ENCODE measurements around the gene CLDN14.
A peak's percentile ranks its signal among the peaks of the same experiment; 100 is the strongest.

The CLDN14 gene

GRCh38 chr21:36433059-36433709 lies 46.7 kb downstream of the CLDN14 start:
- in situ Hi-C loops (cut with HindIII; ENCODE audit: low sequenced_read_pairs): no loop called here
- H3K4me3 ChIP-seq (ENCODE audit: low read depth, low read length): no peak overlapping the region
- no peak for TF ChIP-seq CTCF (IDR thresholded peaks at IDR 0.05; ENCODE audit: low read depth, low read length)
- DNase-seq (ENCODE audit: low read depth, low spot score): no peak

GRCh38 chr21:36431252-36431651 lies 48.7 kb downstream of the CLDN14 start:
- in situ Hi-C loops (cut with HindIII; ENCODE audit: low sequenced_read_pairs): no loop called here
- no peak for DNase-seq (ENCODE audit: low read depth, low spot score)
- H3K4me3 ChIP-seq (ENCODE audit: low read depth, low read length): no peak overlapping the region
- no peak for TF ChIP-seq CTCF (IDR thresholded peaks at IDR 0.05; ENCODE audit: low read depth, low read length)

DNA sequence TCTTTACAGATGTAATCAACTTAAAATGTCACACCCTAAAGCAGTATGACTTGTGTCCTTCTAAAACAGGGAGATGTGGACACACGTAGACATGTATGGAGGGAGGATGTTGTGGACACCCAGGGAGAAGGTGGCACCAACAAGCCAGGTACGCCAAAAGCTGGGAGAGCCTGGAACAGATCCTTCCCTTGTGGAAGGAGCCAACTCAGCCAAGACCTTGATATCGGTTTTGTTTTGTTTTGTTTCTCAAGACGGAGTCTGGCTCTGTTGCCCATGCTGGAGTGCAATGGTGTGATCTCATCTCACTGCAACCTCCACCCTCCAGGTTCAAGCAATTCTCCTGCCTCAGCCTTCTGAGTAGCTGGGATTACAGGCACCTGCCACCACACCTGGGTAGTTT lies 49.1 kb downstream of the CLDN14 start:
- in situ Hi-C loops (cut with HindIII; ENCODE audit: low sequenced_read_pairs): no loop called here
- peak overlapping the region; percentile 32 for H3K4me3 ChIP-seq (ENCODE audit: low read depth, low read length)
- TF ChIP-seq CTCF (IDR thresholded peaks at IDR 0.05; ENCODE audit: low read depth, low read length): no peak
- peak; percentile 31 for DNase-seq (ENCODE audit: low read depth, low spot score)

DNA sequence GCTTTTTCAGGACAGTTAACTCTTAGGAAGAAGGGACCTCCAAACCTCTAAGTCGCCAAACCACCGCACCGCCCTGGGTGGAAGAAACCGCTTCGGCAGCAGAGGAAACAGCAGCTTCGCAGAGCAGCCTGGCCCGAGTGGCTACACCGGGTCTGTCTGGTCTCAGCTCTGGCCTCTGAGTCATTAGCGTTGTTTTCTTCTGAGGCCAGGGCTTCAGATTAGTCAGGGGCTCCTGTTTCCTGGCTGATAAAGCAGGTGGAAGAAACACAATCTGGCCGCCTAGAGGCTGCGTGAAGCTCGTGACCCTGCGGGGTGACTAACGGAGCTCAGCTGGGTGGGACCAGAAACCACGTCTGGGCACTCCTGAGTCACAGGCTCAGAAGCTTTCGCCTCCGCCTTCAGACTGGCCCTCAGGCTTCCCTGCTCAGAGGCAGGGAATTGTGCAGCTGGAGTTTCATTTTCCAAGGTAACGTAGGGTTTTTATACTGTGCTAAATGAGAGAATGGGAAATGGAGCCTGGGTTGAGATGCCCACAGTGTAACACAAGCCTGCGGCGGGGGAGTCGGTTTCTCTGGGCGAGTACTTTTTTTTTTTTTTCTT lies 49.9 kb downstream of the CLDN14 start:
- TF ChIP-seq CTCF (IDR thresholded peaks at IDR 0.05; ENCODE audit: low read depth, low read length): no peak

DNA sequence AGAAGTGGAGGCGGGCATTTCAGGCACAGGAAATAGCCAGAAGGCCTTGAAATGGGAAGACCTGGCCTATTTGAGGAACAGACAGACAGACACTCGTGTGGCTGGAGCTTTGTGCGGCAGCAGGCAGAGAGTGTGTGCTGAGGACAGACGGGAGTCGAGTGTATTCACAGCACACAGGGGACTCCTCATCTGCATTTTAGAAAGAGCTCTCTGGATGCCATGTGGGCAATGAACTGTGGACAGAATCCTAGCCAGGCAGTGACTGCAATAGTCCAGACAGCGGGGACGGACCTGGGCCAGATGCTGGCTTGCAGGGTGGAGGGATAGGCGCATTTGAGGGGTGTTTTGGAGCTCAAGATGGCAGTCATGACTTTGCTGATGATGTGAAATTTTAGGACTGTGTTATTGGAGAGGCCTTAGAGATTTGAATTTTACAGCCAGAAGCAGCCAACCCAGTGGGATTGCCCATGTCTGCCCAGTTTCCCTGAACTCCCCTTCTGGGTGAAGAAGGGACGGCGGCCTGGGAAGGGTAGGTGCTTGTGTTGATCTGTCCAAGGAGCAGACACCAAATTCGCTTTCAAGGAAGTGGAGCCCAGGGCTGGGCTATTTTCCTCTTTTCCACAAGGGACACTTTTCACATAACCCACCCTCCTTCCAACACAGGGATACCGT lies 51.0 kb downstream of the CLDN14 start:
- no peak for TF ChIP-seq CTCF (IDR thresholded peaks at IDR 0.05; ENCODE audit: low read depth, low read length)
- in situ Hi-C loops (cut with HindIII; ENCODE audit: low sequenced_read_pairs): no loop called here
- no peak overlapping the region for H3K4me3 ChIP-seq (ENCODE audit: low read depth, low read length)
- DNase-seq (ENCODE audit: low read depth, low spot score): no peak

More for the DNA sequence above, 49.9 kb downstream of the CLDN14 start:
- DNase-seq (ENCODE audit: low read depth, low spot score): peak; percentile 99
- in situ Hi-C loops (cut with HindIII; ENCODE audit: low sequenced_read_pairs): no loop called here
- H3K4me3 ChIP-seq (ENCODE audit: low read depth, low read length): peak overlapping the region; percentile 36

DNA sequence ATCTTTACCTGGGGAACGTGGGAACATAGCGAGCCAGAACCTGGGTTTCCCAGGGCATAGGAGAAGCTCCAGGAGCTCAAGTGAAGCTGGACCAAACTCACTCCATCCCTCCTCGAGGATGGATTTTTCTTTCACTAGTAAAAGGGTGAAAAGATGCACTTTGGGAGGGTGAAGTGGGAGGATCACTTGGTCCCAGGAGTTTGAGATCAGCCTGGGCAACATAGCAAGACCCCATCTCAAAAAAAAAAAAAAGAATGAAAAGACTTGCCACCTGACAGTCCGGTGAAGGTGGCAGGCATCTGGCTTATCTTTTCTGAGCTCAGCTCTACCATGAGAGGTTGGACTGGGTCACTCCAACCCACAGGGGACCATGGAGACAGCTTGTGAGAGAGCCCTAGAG lies 52.4 kb downstream of the CLDN14 start:
- TF ChIP-seq CTCF (IDR thresholded peaks at IDR 0.05; ENCODE audit: low read depth, low read length): no peak
- DNase-seq (ENCODE audit: low read depth, low spot score): no peak

More for the DNA sequence above, 52.4 kb downstream of the CLDN14 start:
- H3K4me3 ChIP-seq (ENCODE audit: low read depth, low read length): no peak overlapping the region
- in situ Hi-C loops (cut with HindIII; ENCODE audit: low sequenced_read_pairs): no loop called here
